A549 (cell line): ENCODE results near the gene LIPN.

ENCODE experiments used
- BHLHE40 ChIP-seq: IDR thresholded peaks from 2 replicates; pipeline ENCODE4 v1.6.1; 2012; ENCODE audit warnings: low read depth, low read length, inconsistent platforms
- CHD2 ChIP-seq: fragments of 150-350 bp; IDR thresholded peaks from 2 replicates; pipeline ENCODE4 v1.6.1; 2014; ENCODE audit warnings: low read length; ENCODE audit not compliant: partially characterized antibody
- POLR2A ChIP-seq: IDR thresholded peaks from 2 replicates; pipeline ENCODE4 v1.6.1; 2012; ENCODE audit warnings: mild to moderate bottlenecking, low read length
- RAD21 ChIP-seq, 2 experiments: fragments of >200 bp in 1 of 2; sonication (Bioruptor Twin) in 1 of 2; formaldehyde crosslinking in 1 of 2; IDR thresholded peaks in 1 of 2; conservative IDR thresholded peaks in 1 of 2; 2 replicates in 1 of 2; 3 replicates in 1 of 2; pipeline ENCODE4 v1.6.1; 2012 to 2018; ENCODE audit warnings: inconsistent platforms in 1 of 2
- RFX5 ChIP-seq: fragments of 450-650 bp; IDR thresholded peaks from 2 replicates; pipeline ENCODE4 v1.7.1; 2014; ENCODE audit warnings: antibody characterized with exemption, mild to moderate bottlenecking, moderate library complexity
- SMC3 ChIP-seq: fragments of >200 bp; sonication (Bioruptor Twin); formaldehyde crosslinking; IDR thresholded peaks from 3 replicates; pipeline ENCODE4 v1.6.1; 2018; ENCODE audit warnings: inconsistent platforms
- TP53 ChIP-seq: fragments of 250-450 bp; sonication (Bioruptor Pico); IDR thresholded peaks from 2 replicates; pipeline ENCODE4 v1.5.0; 2021; ENCODE audit warnings: mild to moderate bottlenecking, moderate library complexity
- TF ChIP-seq, protein P1 (sequence below): fragments of >200 bp; sonication (Bioruptor Twin); formaldehyde crosslinking; IDR thresholded peaks from 3 replicates; pipeline ENCODE4 v1.5.1; 2016

DNA sequence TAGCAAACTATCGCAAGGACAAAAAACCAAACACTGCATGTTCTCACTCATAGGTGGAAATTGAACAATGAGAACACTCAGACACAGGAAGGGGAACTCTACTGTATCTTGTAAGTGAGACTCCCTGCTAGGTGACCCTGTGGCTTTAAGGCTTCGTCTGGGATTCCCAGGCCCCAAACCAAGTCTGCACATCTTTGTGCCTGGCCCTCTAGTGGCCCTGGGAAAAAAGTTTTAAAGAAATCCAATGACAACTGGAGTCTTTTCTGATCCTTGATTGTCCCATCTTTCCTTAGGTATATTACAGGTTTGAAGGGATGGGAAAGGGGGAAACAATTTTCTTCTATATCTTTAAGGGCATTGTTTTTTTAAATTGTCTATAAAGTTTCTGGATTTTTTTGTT lies 32.1 kb downstream of the LIPN start:
- TF ChIP-seq, protein P1, sequence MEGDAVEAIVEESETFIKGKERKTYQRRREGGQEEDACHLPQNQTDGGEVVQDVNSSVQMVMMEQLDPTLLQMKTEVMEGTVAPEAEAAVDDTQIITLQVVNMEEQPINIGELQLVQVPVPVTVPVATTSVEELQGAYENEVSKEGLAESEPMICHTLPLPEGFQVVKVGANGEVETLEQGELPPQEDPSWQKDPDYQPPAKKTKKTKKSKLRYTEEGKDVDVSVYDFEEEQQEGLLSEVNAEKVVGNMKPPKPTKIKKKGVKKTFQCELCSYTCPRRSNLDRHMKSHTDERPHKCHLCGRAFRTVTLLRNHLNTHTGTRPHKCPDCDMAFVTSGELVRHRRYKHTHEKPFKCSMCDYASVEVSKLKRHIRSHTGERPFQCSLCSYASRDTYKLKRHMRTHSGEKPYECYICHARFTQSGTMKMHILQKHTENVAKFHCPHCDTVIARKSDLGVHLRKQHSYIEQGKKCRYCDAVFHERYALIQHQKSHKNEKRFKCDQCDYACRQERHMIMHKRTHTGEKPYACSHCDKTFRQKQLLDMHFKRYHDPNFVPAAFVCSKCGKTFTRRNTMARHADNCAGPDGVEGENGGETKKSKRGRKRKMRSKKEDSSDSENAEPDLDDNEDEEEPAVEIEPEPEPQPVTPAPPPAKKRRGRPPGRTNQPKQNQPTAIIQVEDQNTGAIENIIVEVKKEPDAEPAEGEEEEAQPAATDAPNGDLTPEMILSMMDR = peak; percentile 54
- TF ChIP-seq TP53 (CRISPR knock-in tag) (no peak), RFX5 (no peak), POLR2A (no peak), RAD21 (conservative IDR thresholded peaks at IDR 0.05 in 1 of 2, IDR thresholded peaks at IDR 0.05 in 1 of 2) (peak; percentile 51 to 64), BHLHE40 (no peak), CHD2 (no peak), SMC3 (peak; percentile 61)
